Astrocyte of the cerebellum (primary cell): ENCODE measurements around the gene ZBTB16.
A peak's percentile ranks its signal among the peaks of the same experiment; 100 is the strongest.

ENCODE experiments used
- DNase-seq: peaks from one replicate; pipeline ENCODE4 v3.0.0-alpha.2; 2011; ENCODE audit warnings: low read depth
- H3K4me3 ChIP-seq: 2 replicates; pipeline ENCODE4 v1.5.1; 2011; ENCODE audit warnings: mild to moderate bottlenecking, low read depth, low read length, moderate library complexity
- in situ Hi-C: cut with HindIII; loops from 2 replicates; pipeline ENCODE4 v1.10.0; 2017; ENCODE audit warnings: low sequenced_read_pairs
- TF ChIP-seq, protein P1 (sequence below): IDR thresholded peaks from 2 replicates; pipeline ENCODE4 v1.5.1; 2012; ENCODE audit warnings: low read length, low read depth, moderate library complexity, mild to moderate bottlenecking; ENCODE audit errors: missing control alignments

Gene ZBTB16

DNA sequence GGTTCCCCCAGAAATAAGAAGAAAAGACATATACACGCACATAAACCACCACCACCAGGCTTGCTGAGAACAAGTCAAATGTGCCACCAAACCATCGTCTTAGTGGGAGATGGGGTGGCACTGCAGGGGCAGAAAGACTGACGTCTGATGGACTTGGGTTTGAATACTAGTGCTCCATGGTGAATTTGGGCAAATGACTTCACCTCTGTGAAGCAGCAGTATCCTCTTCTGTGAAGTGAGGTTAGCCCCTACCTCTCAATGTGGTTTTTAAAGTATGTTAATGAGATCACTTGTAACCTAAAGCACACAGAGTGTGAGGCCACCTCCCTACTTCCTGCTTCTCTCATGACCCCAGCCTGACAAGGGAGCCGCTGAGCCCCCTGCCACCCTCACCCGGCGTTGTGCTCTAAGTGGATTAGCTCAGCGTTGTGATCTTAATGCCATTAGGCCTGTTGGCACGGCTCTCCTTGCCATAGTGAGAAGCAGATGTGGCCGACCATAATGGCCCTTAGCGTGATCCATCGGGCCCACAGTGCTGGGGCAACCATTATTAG lies 14.4 kb downstream of the ZBTB16 start:
- no peak for DNase-seq
- TF ChIP-seq, protein P1, sequence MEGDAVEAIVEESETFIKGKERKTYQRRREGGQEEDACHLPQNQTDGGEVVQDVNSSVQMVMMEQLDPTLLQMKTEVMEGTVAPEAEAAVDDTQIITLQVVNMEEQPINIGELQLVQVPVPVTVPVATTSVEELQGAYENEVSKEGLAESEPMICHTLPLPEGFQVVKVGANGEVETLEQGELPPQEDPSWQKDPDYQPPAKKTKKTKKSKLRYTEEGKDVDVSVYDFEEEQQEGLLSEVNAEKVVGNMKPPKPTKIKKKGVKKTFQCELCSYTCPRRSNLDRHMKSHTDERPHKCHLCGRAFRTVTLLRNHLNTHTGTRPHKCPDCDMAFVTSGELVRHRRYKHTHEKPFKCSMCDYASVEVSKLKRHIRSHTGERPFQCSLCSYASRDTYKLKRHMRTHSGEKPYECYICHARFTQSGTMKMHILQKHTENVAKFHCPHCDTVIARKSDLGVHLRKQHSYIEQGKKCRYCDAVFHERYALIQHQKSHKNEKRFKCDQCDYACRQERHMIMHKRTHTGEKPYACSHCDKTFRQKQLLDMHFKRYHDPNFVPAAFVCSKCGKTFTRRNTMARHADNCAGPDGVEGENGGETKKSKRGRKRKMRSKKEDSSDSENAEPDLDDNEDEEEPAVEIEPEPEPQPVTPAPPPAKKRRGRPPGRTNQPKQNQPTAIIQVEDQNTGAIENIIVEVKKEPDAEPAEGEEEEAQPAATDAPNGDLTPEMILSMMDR: no peak
- in situ Hi-C loops: no loop called here
- no peak overlapping the region for H3K4me3 ChIP-seq

GRCh38 chr11:114074546-114075343 lies 15.2 kb downstream of the ZBTB16 start:
- no peak for DNase-seq
- H3K4me3 ChIP-seq: no peak overlapping the region
- in situ Hi-C loops: no loop called here
- TF ChIP-seq, protein P1: no peak

DNA sequence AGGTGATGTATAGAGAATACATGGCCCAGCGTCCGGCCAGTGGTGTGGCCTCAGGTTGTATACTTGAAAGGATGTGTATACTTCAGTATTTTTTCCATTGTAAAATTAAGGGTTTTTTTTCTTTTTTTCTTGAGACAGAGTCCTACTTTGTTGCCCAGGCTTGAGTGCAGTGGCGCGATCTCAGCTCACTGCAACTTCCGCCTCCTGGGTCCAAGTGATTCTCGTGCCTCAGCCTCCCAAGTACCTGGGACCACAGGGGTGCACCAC lies 15.8 kb downstream of the ZBTB16 start:
- H3K4me3 ChIP-seq: no peak overlapping the region
- no peak for DNase-seq
- TF ChIP-seq, protein P1: no peak
- in situ Hi-C loops: no loop called here

- in situ Hi-C loops: no loop called here
- peak; percentile 53 for DNase-seq
- H3K4me3 ChIP-seq: no peak overlapping the region
- TF ChIP-seq, protein P1: peak; percentile 85
Observed at GRCh38 chr11:114075891-114076441, 16.5 kb downstream of the ZBTB16 start.

DNA sequence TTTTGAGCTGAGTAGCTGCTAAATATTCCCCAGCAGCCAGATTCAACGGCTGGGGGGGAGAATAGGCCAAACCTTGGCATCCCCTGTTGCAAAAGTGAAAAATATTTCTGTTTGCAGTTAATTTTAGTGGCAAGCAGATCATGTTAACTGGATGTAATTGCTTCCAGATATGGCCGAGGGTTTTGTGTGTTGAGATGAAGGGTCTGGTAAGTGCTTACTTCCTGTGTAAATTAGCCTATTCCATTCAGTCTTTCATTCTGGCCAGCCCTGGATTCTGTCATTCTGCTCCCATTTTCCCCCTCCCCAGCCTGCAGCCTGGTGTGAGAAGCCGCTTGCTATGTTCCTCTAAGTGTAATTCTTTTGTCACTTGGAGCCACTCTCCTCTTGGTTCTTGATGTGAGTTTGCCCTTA lies 17.4 kb downstream of the ZBTB16 start:
- no peak overlapping the region for H3K4me3 ChIP-seq
- TF ChIP-seq, protein P1: no peak
- in situ Hi-C loops: no loop called here
- no peak for DNase-seq

DNA sequence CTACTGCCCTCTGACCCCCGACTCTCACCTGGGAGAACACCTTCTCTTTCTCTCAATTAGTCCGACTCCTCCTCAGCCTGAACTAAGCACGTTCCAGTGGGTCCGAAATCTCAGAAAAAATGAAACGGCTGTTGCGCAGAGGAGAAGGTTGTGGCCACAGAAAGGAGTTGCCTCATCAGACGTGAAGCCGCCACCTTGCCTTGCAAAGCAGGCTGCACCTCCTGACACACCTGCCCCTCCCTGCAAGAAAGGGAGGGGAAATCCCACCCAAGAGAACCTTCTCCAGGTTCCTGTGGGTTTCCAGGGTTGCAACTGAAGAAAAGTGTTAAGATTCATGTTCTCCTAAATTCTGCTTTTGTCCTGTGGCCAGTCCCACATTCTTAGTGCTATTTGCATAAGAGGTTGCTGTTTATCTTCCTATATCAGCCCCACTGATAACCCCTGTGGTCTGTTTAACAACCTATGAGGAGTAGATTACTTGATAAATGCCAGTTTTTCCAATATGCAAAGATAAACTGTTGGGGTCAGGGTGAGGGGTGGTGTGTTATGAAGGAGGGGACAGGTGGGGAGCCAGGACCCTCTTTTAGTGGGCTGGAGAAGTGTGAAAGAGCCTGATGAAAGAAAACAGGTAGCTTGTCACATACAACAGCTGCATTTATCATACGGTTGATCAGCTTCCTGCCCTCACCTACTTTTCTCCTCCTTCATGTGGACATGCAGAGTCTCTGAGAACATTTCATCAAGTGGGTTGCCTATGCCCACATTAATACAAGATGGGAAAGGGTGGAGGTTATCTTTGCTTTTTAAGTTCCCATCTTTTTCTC lies 18.2 kb downstream of the ZBTB16 start:
- TF ChIP-seq, protein P1: no peak
- in situ Hi-C loops: no loop called here
- no peak for DNase-seq
- no peak overlapping the region for H3K4me3 ChIP-seq
